Neutrophil (primary cell): ENCODE measurements around the gene GDPD4.

ENCODE experiments used
- H3K27ac ChIP-seq: fragments of 200-600 bp; sonication (generic); 2 replicates; pipeline ENCODE4 v1.5.1; 2016; ENCODE audit warnings: mild to moderate bottlenecking, moderate library complexity
- H3K27me3 ChIP-seq: fragments of 200-600 bp; sonication (generic); 2 replicates; pipeline ENCODE4 v1.6.0; 2016; ENCODE audit warnings: mild to moderate bottlenecking
- H3K36me3 ChIP-seq: fragments of 200-600 bp; sonication (generic); 2 replicates; pipeline ENCODE4 v1.5.1; 2017
- H3K4me1 ChIP-seq, 2 experiments: fragments of 200-600 bp in 1 of 2; sonication (generic) in 1 of 2; 1 replicate in 1 of 2; 2 replicates in 1 of 2; pipeline versions ENCODE4 v1.5.1 to v1.6.1; 2013 to 2016; ENCODE audit warnings: low read depth in 1 of 2, low read length in 1 of 2, mild to moderate bottlenecking in 1 of 2, moderate library complexity in 1 of 2; ENCODE audit not compliant: control insufficient read depth in 1 of 2, insufficient read depth in 1 of 2
- H3K4me3 ChIP-seq, 2 experiments: fragments of 200-600 bp in 1 of 2; sonication (generic) in 1 of 2; 1 replicate in 1 of 2; 2 replicates in 1 of 2; pipeline ENCODE4 v1.5.1; 2013 to 2016; ENCODE audit warnings: low read depth in 1 of 2, low read length in 1 of 2, mild to moderate bottlenecking in 1 of 2, moderate library complexity in 1 of 2
- H3K9me3 ChIP-seq: fragments of 200-600 bp; sonication (generic); 2 replicates; pipeline ENCODE4 v1.5.1; 2016
- CTCF ChIP-seq: fragments of 200-600 bp; sonication (generic); IDR thresholded peaks from 2 replicates; pipeline ENCODE4 v1.5.1; 2016; ENCODE audit warnings: antibody characterized with exemption

GDPD4 gene

DNA sequence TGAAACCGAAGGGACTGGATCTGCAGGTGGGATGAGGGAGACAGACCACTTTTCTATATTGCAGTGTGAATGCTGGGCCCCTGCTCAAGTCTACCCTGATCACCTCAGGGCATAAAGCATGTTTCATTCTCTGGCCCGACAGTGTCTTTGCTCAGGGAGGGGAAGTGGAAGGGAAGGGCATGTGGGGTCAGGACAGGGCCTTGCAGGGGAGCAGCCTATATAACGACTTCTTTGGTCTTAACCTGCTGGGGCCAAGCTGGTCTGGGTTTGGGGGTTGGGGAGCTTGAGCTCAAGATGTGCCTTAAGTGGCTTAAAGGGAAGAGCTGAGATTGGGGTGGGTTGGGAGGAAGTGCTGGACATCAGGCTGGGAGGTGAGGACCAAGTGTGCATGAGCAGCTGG is 86.4 kb downstream of the GDPD4 start:
- Histone ChIP-seq H3K36me3 (no peaks in the 10 kb centered on the region), H3K9me3 (no peaks in the 10 kb centered on the region), H3K27ac (no peak overlapping the region), H3K4me3 (no peak overlapping the region), H3K27me3 (no peaks in the 10 kb centered on the region), H3K4me1 (no peaks in the 10 kb centered on the region)
- no peak for TF ChIP-seq CTCF

DNA sequence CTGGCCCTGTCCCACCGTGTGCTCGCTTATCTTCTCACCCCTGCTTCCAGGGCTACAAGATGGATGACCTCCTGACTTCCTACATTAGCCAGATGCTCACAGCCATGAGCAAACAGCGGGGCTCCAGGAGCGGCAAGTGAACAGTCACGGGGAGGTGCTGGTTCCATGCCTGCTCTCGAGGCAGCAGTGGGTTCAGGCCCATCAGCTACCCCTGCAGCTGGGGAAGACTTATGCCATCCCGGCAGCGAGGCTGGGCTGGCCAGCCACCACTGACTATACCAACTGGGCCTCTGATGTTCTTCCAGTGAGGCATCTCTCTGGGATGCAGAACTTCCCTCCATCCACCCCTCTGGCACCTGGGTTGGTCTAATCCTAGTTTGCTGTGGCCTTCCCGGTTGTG is 86.9 kb downstream of the GDPD4 start:
- no peaks in the 10 kb centered on the region for H3K27me3 ChIP-seq
- H3K4me1 ChIP-seq: no peaks in the 10 kb centered on the region
- H3K9me3 ChIP-seq: no peaks in the 10 kb centered on the region
- H3K4me3 ChIP-seq: no peak overlapping the region
- no peak overlapping the region for H3K27ac ChIP-seq
- no peak for TF ChIP-seq CTCF
- no peaks in the 10 kb centered on the region for H3K36me3 ChIP-seq

- Histone ChIP-seq H3K4me1 (no peaks in the 10 kb centered on the region), H3K27me3 (no peaks in the 10 kb centered on the region), H3K27ac (no peak overlapping the region), H3K9me3 (no peaks in the 10 kb centered on the region), H3K4me3 (no peak overlapping the region), H3K36me3 (no peaks in the 10 kb centered on the region)
- no peak for TF ChIP-seq CTCF
Measured at GRCh38 chr11:77213589-77214428, 87.7 kb downstream of the GDPD4 start.

- no peak overlapping the region for H3K4me3 ChIP-seq
Measured at GRCh38 chr11:77213029-77213579, 88.4 kb downstream of the GDPD4 start.

GRCh38 chr11:77212314-77213007 is 89.0 kb downstream of the GDPD4 start:
- Histone ChIP-seq H3K36me3 (no peaks in the 10 kb centered on the region), H3K9me3 (no peaks in the 10 kb centered on the region), H3K27me3 (no peaks in the 10 kb centered on the region), H3K4me3 (no peak overlapping the region), H3K27ac (no peak overlapping the region), H3K4me1 (no peaks in the 10 kb centered on the region)
- no peak for TF ChIP-seq CTCF

More at GRCh38 chr11:77213029-77213579, 88.4 kb downstream of the GDPD4 start:
- Histone ChIP-seq H3K36me3 (no peaks in the 10 kb centered on the region), H3K27me3 (no peaks in the 10 kb centered on the region), H3K9me3 (no peaks in the 10 kb centered on the region), H3K4me1 (no peaks in the 10 kb centered on the region), H3K27ac (no peak overlapping the region)
- TF ChIP-seq CTCF: no peak
